Measurements from ENCODE around the gene TWNK. TPM values are rescaled to one million over a fixed set of nuclear protein-coding genes. Genes with fewer than 3 reads are reported as not detected.

TWNK gene
- 9.3 TPM for polyA plus RNA-seq (ENCODE audit: insufficient read length)

DNA sequence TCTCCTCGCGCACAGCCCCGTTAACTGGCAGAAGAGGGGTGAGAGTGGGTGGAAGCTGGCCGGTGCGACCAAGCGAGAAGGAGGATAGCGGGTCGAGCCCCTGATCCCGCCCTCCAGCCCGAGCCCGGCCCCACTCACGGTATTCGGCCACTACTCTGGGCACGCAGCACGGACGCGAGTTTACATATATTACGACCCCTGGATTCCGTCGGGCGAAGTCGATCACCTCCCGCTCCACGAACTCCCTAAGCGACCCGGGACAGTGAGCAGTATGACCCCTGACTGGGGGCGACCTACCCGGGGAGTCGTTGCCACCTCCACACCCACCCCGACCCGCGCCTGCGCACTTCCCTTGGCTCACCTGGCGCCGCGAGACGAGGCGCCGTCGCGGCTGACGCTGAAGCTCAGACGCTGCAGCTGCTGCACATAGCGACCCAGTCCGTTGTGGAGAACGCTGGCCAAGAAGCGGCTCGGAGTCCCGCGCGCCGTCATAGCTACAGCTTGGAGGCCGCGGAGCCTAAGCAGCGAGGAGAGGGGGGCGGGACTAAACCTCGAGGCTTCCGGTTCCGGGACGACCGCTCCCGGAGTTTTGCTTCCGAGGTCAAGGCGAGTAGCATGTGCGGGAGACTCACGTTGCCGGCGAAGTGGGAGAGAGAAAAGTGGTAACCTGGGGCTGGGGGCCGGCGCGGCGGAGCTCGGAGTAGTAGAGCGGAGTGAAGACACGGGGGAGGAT, at the start of gene TWNK, which contains the start of gene MRPL43:
Gene TWNK (plus strand): TSS at position 592 of the 733 bp plus-strand sequence. CDS start 668 bp downstream, outside the sequence.
Gene MRPL43 (minus strand): TSS at position 546 of the 733 bp plus-strand sequence. CDS start 54 bp downstream, at position 492.
- DNase-seq (ENCODE audit: low read depth): peak; percentile 44

DNA sequence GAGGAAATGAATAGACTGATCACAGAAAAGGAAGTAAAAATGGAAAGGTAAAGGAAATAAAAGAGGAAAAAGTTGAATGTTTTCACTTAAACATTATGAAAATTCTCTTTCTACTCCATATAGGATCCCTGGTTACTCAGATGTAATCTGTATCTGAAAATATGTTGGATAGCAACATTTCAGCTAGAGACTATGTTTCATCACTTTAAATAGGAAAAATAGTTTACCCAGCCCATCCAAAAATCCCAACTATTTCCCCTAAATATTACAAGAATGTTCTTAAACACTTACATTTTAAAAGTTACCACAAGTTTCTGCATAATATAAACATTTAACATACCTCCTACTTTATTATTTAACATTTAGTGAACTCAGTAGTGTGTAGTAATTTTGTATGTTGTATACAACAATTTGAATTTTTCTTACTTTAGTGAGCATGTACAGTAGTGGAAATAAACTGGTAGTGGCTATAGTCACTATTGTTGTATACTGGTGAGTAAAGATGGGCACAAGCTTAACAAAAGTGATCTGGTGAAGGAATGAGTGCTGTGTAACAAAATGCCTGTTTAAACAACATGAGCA, 47.5 kb upstream of the TWNK start:
- no peak for DNase-seq (ENCODE audit: low read depth)

DNA sequence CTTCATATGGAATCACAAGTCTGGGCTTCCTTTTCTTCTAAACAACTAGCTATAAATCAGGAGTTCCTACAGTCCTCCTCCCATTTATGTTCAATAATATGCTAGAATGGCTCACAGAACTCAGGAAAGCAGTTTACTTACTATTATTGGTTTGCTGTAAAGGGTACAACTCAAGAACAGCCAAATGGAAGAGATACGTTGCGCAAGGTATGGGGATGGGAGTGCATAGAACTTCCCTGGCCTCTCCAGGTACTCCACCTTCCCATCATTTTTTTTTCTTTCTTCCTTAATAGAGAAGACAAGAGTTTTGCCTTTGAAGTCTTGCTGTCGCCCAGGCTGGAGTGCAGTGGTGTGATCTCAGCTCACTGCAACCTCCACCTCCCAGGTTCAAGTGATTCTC, 45.1 kb upstream of the TWNK start:
- DNase-seq (ENCODE audit: low read depth): no peak

DNA sequence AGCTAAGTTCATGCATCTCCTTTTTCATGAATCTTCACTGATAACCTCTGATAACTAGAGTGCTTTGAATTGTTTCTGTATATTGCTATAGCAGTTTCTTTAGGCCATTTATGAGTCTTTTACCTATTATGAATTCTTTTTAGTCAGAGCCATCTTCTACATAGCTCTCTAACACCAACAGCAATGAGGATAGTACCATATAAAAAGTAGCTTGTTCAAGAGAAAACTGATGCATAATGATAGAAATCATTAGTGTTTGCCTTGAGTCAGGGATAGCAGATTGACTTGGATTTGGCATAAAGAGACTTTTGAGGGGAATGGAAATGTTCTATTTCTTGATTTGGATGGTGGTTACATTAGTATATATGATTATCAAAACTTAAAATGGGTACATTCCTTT, 43.8 kb upstream of the TWNK start:
- no peak for DNase-seq (ENCODE audit: low read depth)

DNA sequence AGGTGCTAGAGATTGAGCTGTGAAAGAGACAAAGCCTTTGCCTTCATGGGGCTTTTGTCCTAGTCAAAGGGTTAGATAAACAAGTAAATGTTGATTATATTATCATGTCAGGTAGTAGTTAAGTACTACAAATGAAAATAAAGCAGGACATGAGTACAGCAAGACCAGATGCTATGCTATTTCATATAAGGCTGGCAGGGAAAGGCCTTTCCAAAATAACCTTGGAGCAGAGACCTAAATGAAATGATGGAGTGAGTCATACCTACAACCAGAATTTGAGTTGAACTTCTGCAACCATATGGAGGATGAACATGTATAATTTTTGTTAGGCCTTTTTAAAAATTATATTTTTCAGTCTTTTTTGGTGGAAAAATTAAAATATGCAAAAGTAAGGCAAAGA, 41.6 kb upstream of the TWNK start:
- no peak for DNase-seq (ENCODE audit: low read depth)

DNA sequence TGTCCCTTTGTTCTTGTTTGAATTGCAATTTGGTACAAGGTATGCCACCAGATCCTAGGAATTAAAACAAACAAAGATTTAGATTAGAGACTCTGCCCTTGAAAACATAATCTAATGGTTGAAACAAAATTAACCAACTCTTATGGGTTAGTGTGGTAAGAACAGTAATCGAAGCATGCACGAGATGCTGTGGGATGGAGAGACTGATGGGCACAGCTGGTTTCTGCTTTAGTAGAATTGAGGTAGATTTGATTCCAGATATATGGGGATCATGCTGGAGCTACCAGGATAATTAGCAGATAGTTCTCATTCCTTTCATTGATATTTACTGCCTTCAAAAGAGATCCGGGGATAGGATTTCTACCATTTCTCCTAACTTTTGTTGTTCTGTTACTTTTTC, 38.4 kb upstream of the TWNK start:
- DNase-seq (ENCODE audit: low read depth): no peak

DNA sequence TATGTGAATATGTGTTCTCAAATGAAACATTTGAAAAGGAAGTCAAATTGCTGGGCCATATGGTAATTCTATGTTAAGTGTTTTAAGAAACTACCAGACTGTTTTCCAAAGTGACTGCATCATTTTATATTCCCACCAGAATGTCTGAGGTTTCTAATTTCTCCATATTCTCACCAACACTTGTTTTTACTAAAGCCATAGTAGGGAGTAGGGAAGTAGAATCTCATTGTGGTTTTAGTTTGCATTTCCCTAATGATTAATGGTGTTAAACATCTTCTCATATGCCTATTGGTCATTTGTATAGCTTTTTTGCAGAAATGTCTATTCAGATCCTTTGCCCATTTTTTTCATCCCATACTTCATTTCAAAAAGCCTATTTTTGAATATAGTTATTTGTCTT, 27.1 kb upstream of the TWNK start:
- no peak for DNase-seq (ENCODE audit: low read depth)

DNA sequence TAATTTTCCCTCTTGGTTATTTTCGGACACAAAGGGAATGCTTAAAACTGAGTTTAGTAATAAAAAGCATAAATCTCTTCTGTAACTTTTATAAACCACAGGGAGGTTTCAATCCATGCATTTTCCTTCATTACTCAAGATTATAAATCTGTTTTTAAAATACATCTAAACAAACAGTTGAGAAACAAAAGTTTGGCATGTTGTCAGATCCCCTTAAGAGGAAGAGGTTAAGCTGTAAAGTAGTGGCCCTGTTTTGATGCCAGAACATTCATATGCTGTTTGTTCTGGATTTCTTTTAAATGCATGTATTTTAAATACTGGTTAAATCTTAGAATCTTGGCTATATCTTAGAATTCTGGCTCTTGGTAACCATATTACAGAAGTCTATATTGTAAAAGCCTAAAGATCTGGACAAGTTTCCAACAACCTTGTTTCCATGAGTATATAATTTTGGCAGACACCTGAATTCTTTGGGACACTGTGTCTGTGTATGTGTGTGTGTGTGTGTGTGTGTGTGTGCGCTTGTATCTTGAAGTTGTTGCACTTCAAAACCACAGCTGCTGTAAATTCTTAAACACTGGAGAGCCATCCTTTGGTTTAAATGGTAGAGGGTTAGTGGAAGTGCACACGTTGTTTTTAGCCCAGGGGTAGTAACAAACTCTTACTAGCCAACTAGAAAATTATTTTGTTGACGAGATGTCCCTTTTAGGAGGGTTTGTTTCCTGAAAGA, 24.8 kb upstream of the TWNK start:
- DNase-seq (ENCODE audit: low read depth): no peak

DNA sequence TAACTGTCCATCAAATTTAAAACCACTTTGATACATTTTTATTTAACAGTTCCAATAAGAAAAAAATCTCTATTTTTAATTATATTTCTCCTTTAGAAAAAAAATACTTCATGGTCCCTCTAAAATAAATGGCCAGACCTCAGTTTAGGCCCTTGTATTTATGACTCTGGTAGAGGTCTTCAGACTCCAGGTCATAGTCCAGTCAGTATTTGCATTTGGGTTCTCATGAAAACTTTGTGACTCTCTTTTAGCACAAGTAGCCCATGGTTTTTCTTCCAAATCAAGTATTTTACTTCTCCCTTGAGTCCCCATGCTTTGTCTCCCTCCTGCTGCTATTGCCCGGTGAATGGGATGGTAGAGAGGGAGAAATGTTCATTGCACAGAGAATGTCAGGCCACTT, 23.5 kb upstream of the TWNK start:
- DNase-seq (ENCODE audit: low read depth): no peak

DNA sequence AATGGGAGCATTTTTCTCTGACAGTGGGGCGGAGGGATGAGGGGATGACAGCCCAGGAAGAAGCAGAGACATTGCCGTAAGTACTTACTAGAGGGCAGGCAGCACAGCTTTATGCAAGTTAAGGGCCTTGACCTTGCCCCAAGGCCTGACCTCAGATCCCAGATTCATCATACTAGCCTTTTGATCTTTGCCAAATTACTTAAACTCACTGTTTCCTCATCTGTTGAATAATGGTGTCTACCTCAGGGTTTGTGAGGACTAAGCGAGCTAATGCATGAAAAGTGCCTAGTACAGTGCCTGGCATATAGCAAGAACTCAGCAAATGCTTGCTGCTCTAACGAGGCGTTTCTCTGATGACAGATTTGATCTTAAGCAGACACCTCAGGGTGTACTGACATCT, 21.5 kb upstream of the TWNK start:
- no peak for DNase-seq (ENCODE audit: low read depth)

DNA sequence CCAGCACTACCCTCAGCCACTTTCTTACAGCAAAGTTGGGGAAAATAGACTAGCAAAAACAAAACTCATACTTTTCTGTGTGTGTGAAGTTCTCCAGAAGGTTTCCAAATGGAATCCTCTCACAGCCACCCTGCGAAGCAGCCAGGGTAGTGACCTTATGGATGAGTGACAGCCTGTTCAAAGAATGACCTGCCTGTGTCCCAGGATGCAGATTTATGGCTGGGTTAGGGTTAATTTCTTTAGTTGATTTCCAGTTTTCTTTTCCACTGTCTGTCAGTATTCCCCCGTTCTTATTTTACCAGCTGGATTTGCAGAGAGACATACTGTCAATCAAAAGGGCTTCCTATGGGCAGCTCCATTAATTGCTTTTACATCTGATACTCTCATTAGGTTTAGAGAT, 20.5 kb upstream of the TWNK start:
- DNase-seq (ENCODE audit: low read depth): no peak

DNA sequence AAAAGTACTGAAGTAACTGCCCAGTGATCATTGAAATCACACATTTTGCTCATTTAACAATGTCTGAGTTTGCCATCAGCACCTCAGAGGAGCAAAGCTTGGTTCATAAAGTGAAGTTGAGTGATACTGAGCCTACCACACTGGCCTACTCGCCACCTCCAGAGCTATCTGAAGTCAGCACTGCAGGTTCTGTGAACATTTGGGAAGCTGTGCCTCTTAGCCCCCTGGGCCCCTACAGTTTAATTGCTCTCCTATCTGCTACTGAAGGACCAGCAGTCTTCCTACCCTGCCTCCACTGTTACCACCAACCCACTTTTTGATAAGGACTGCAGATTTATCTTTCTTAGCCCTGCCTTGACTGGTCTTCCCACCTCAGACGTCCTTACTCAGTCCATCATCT, 20.0 kb upstream of the TWNK start:
- DNase-seq (ENCODE audit: low read depth): no peak

DNA sequence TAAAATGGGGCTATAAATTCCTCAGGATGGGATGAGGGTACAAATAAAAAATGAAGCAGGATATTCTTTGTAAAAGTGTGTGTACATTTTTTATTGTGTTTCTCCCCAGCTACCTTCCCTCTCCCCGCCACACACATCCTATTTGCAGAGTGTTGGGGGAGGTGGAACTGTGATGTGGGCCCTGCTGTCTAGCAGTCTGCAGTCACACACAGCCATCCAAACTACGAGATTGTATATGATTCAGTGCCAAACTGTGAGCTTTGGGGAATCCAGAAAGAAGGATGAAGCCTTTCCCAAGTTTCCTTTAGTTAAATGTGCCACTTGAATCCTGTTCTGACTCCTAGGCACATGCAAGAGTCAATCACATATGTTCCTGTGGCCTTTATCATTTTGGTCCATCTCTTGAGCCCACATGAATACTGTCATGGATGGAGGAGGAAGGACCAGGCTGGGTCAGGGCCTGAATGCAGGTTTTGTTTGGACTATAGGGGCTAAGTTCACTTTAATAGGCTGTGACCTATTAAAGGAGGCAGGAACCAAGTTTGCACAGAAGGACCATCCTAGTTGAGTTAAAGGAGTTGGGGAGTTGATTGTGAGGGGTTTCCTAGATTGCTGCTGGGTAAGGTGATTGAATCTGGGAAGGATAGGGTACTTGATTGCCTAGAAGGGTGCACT, 19.1 kb upstream of the TWNK start:
- no peak for DNase-seq (ENCODE audit: low read depth)

DNA sequence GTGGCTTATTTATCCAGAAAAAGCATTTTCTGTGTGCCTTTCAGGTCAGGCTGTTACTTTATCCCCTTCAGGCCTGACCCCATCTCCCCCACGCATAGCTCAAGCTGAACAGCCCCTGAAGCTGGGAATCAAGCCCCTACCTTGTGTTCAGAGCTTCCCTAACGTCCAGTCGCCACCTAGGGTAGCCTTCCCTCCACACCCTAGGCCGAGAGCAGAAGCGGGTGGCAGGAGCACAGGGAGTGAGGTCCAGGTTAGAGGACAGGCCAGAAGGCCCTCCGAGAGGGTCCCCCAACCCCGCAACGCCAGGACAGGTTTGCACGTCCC, 18.5 kb upstream of the TWNK start:
- DNase-seq (ENCODE audit: low read depth): no peak

DNA sequence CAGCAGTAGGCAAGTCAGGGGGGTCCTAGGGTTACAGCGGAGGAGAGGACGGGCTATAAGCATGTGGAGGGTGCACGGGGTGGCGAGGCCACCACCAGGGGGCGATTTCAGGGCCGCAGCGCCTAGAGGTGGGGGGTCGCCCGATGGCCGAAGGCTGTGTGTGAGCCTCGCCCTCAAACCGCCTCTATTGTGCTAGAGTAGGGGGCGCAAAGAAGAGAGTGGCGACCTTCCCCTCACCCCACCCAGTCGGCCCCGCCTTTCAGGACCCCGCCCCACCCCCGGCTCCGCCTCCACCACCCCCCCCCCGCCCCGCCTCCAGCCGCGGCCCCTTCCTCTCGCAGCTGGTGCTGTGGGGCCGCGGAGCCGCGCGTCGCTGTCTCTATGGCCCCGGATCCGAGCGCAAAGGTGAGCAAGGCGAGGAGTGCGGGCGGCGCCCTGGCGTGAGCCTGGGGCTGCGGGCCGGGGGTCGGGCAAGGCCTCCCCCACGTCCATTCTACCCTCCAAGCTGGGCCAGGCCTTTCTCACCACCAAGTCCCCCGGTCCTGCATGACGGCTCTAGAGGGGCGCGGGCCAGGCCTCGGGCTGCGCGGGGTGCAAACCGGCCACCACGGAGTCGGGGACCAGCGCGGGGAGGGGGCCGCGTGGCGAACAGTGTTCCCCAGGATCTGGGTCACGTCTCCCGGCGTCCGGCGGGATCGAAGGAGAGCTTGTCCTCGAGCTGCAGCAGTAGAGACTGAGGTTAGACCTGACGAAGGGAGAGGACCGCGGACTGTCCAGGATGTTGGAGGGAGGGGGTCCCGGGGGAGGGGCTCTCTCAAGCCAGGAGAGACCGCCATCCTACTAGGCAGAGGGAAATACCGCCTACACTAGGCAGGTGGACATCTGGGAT, 17.9 kb upstream of the TWNK start, which contains the start of gene SEMA4G:
Gene SEMA4G (plus strand): TSS at position 318 of the 889 bp plus-strand sequence. CDS start 3,409 bp downstream, outside the sequence.
- DNase-seq (ENCODE audit: low read depth): no peak

DNA sequence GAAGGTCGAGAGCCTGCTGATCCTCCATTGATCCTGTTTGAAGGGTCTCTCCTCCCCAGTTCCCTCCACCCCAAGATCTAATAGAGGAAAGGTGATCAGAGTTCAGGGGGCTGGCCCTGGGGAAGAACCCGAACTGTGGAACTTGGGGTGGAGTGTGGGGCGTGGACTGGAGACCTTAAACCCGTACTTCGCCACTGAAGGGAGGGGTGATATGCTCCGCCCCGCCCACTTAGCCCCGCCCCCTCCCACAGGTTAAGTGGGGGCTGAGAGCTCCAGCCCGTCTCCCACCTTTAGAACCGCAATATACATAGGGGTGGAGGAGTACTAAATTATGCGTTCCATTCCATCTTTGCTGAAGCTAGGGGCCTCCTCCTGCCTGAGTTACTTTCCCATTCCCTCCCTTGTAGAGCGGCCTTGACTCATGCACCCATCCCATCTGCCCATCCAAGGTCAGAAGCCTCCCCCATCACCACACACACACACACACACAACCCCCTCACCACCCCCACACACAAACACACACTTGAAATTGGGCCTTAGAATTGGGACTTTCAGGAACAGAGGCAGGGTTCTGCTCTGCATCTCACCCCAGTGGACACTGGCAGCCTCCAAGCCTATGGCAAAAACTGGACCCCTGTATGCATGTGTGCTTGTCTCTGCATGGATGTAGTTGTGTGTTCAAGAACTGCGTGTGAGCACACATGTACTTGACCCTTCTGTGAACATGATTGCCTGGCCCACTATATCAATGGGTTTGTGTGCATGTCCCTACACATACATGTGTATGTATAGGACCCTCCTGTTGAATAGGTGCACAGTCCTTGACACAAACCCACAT, 17.0 kb upstream of the TWNK start:
- no peak for DNase-seq (ENCODE audit: low read depth)

DNA sequence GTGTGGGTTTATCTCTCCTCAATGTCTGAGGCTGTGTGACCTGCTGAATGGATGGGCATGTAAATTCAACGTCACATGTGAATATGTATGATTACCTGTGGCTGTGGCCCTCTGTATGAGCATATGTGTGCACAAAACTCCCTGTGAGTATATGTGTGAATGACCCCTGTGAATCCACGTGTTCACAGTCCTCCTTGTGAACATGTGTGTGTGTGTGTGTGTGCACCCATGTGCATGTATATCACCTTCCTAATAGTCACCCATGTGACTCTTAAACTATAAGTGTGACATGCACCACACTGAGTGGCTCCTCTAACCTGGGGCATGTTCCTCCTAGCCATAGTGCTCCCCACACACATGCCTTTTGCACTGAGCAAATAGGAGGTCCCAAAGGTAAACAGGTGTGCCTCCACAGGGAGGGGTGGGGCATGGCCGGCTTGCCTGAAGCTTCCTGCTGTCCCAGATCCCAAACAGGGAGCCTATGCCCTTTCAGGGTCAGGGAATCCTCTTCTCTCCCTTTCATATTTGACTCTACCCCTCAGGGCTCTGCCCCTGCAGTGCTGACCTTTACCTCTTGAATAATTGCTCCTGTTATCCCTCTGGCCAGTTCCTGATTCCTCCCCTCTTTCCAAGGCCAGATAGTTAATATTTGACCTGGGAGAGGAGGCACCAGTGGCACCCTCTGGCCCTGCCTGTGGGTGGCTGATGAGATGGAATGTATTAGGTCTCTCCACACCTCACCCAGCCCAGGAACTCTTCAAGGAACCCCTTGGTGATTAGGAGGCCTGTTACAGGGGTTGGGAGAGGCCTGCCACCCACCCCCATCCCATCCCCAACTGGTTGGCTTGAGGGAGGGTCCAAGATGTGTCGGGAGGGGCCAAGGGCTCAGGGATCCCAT, 16.2 kb upstream of the TWNK start:
- DNase-seq (ENCODE audit: low read depth): no peak

DNA sequence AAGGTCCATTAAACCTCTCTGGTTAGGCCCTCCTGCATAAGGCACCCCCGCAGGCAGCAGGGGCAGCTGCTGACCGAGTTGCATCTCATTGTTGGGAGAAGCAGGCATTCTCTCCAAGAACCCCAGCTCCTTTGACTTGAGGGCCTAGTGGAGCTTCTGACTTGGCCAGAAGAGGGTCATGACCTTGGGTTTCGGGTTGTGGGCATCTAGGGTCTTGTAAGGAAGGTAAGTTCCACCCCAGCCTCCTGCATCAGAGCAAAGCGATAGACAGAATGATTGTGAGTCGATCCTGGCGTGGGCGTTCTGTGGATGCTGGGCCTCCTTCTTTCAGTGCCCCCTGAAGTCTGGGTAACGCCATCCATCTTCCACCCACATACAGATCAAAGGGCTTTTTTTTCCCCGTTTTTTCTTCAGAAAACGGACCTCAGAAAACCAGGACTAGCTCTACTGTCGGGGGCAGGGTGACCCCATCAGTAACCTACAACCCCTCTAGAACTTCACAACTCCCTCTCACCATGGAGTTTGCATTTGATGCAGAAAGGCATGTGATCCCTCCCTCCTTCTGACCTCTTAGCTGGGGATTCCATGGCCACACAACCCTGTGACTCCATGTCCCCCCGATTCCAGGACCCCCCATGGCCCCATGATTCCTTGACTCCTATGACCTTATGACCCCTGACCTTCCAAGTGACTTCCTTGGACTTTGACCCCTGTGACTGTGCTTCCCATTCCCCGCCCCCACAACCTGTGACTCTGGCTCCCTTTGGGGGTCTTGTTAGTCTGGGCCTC, 15.0 kb upstream of the TWNK start:
- no peak for DNase-seq (ENCODE audit: low read depth)
